HG02870 (cell line): Measurements from ENCODE around the gene TTC8.

ENCODE experiments used
- ATAC-seq: cut with Tn5 transposase; IDR thresholded peaks from one replicate; pipeline ENCODE4 v1.9.1; 2021; ENCODE audit warnings: mild to moderate bottlenecking, moderate library complexity; ENCODE audit not compliant: unreplicated experiment

Gene TTC8

GRCh38 chr14:88864198-88864597, 39.7 kb downstream of the TTC8 start:
- no peak for ATAC-seq

- no peak for ATAC-seq
Observed at GRCh38 chr14:88866305-88866704, 41.9 kb downstream of the TTC8 start.

- peak; percentile 57 for ATAC-seq
Observed at GRCh38 chr14:88868558-88869159, 44.2 kb downstream of the TTC8 start.

- no peak for ATAC-seq
Observed at GRCh38 chr14:88870777-88871176, 46.3 kb downstream of the TTC8 start.

DNA sequence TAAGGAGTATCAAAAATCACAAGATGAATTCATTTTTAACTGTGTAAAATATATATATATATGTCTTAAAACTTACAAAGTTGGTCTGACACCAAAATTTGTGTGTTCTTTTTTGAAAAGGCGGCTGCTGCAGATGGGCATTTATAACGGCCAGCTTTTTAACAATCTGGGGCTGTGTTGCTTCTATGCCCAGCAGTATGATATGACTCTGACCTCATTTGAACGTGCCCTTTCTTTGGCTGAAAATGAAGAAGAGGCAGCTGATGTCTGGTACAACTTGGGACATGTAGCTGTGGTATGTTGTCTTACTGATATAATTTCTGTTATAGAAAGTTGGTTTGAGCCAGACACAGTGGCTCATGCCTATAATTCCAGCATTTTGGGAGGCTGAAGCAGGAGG, 47.0 kb downstream of the TTC8 start:
- ATAC-seq, result no peak

DNA sequence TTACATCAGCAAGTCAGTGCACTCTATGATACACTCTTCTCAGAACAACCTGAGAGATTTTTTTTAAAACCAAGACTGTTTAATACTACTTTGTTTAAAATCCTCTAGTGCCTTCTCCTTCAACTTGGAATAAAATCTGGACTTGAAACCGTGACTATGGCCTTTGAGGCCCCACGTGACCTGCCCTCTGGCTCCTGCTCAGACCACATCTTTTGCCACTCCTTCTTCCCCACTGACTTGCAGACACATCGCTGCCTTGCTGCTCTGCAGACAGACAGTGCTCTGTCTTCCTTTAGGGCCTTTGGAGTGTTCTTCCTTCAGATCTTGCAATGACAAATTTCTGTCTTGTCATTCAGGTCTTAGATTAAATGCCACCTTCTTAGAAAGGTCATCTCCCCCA, 48.5 kb downstream of the TTC8 start:
- ATAC-seq, result no peak

- no peak for ATAC-seq
Observed at GRCh38 chr14:88877192-88877591, 52.7 kb downstream of the TTC8 start.

- no peak for ATAC-seq
Observed at GRCh38 chr14:88879022-88879421, 54.6 kb downstream of the TTC8 start.

DNA sequence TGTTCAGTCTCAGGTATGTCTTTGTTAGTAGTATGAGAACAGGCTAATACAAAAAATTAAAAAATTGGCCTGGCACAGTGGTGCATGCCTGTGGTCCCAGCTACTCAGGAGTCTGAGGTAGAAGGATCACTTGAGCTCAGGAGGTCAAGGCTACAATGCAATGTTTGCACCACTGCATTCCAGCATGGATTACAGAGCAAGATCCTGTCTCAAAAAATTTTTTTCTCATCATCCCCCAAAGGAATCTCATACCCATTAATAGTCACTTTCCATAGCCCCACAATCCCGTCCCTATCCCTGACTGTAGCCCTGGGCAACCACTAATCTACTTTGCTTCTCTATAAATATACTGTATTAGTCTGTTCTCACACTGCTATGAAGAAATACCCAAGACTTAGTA, 57.8 kb downstream of the TTC8 start:
- ATAC-seq, result no peak

DNA sequence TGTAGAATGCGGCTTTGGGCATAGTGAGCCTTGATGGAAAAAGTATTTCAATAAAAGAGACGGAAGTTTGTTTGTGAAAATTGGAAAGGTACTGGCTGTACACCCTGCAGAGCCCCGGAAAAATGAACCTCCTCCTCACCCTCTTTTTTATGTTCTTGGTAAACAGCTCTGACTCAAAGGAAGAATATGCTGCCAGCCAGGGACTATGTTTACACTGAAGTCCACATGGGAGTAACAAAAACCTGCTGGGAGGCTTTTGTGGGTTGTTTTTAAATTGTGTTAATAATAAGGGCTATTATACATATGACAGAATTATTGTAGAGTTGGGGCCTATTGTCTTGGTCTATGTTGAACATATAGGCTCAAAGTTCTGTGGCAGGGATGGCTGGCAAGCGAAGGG, 70.7 kb downstream of the TTC8 start:
- ATAC-seq, result no peak

- no peak for ATAC-seq
Observed at GRCh38 chr14:88901189-88901588, 76.7 kb downstream of the TTC8 start.

GRCh38 chr14:88901991-88902390, 77.5 kb downstream of the TTC8 start:
- no peak for ATAC-seq

- no peak for ATAC-seq
Observed at GRCh38 chr14:88902850-88903249, 78.4 kb downstream of the TTC8 start.

- ATAC-seq, result no peak
Observed at GRCh38 chr14:88904206-88904647, 79.8 kb downstream of the TTC8 start.

- ATAC-seq, result no peak
Observed at GRCh38 chr14:88904864-88905263, 80.4 kb downstream of the TTC8 start.

- no peak for ATAC-seq
Observed at GRCh38 chr14:88908216-88908615, 83.8 kb downstream of the TTC8 start.

- ATAC-seq, result no peak
Observed at GRCh38 chr14:88910386-88910785, 85.9 kb downstream of the TTC8 start.

DNA sequence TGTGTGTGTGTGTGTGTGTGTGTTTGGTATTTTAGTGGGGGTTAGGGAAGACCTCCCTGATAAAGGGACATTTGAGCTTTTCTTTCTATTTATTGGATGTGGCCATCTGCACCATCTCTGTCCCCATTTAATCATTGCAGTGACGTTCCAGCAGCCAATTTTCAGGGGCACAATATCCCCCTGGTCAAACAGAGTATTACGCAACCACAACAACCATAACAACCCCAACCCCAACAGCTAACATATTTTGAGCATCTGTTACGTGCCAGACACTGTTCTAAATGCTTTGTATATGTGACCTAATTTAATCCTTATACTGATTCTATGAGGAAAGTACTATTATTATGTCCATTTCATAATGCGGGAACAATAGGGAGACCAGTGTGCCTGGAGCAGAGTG, 87.4 kb downstream of the TTC8 start:
- ATAC-seq, result no peak

- no peak for ATAC-seq
Observed at GRCh38 chr14:88914956-88915355, 90.5 kb downstream of the TTC8 start.

DNA sequence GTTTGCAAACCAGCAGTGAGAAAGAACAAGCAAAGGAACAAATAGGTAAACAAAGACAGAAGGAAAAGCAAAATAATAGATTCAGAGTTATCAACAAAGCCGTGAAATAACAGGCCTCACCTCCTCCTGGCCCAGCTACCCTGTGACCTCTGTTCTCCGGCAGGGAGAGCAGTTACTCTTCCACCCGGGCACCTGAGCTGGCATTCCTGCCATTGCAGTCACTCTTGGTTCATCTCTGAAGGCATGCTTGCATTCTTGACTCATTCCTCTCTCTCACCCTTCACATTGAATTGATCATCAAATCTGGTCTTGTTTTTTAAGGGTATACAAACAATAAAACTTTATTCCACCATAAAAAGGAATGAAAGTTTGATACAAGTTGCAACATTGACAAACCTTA, 95.1 kb downstream of the TTC8 start:
- no peak for ATAC-seq
